Fibroblast of upper back skin (primary cell): ENCODE measurements around the gene NBPF26.
"Not testable (repeated sequence)": the region's sequence is repeated elsewhere in the genome, so short reads cannot be mapped to it uniquely, and the experiment has no call there.

Experiments used
- DNase-seq: peaks from one replicate; pipeline ENCODE4 v3.0.0-alpha.2; 2013

The NBPF26 gene

GRCh38 chr1:120723715-120724402 is at the start of gene NBPF26:
NBPF26 (plus strand) TSS chr1:120723945.
- DNase-seq = peak; percentile 30

- DNase-seq = not testable (repeated sequence)
Observed at GRCh38 chr1:120680106-120680819, 43.5 kb upstream of the NBPF26 start.

GRCh38 chr1:120680938-120681337 is 42.8 kb upstream of the NBPF26 start:
- DNase-seq = peak; percentile 1

GRCh38 chr1:120684397-120684796 is 39.3 kb upstream of the NBPF26 start:
- not testable (repeated sequence) for DNase-seq

GRCh38 chr1:120685622-120686021 is 38.1 kb upstream of the NBPF26 start:
- DNase-seq = not testable (repeated sequence)

- not testable (repeated sequence) for DNase-seq
Observed at GRCh38 chr1:120687250-120687649, 36.5 kb upstream of the NBPF26 start.

- DNase-seq = not testable (repeated sequence)
Observed at GRCh38 chr1:120700807-120701562, 22.8 kb upstream of the NBPF26 start.

- DNase-seq = not testable (repeated sequence)
Observed at GRCh38 chr1:120723358-120723714, 409 bp upstream of the NBPF26 start.

- DNase-seq = not testable (repeated sequence)
Observed at GRCh38 chr1:120724507-120724906, 762 bp downstream of the NBPF26 start.

GRCh38 chr1:120728811-120729210 is 5.1 kb downstream of the NBPF26 start:
- DNase-seq = not testable (repeated sequence)

GRCh38 chr1:120769090-120769489 is 45.3 kb downstream of the NBPF26 start:
- DNase-seq = not testable (repeated sequence)

- peak; percentile 20 for DNase-seq
Observed at GRCh38 chr1:120805452-120805851, 81.7 kb downstream of the NBPF26 start.

GRCh38 chr1:120811822-120812221 is 88.1 kb downstream of the NBPF26 start:
- DNase-seq = peak; percentile 43

GRCh38 chr1:120825051-120825450 is 101.3 kb downstream of the NBPF26 start:
- DNase-seq = not testable (repeated sequence)

- DNase-seq = not testable (repeated sequence)
Observed at GRCh38 chr1:120826623-120827022, 102.9 kb downstream of the NBPF26 start.

- DNase-seq = peak; percentile 83
Observed at GRCh38 chr1:120844186-120844944, 120.6 kb downstream of the NBPF26 start.

- DNase-seq = not testable (repeated sequence)
Observed at GRCh38 chr1:120844945-120845330, 121.2 kb downstream of the NBPF26 start.

- not testable (repeated sequence) for DNase-seq
Observed at GRCh38 chr1:120849400-120850286, 125.9 kb downstream of the NBPF26 start.

GRCh38 chr1:120850287-120850536 is 126.5 kb downstream of the NBPF26 start:
- DNase-seq = peak; percentile 84

- DNase-seq = peak; percentile 99
Observed at GRCh38 chr1:120850537-120851421, 127.0 kb downstream of the NBPF26 start.

- DNase-seq = not testable (repeated sequence)
Observed at GRCh38 chr1:120858144-120858543, 134.4 kb downstream of the NBPF26 start.
